Measurements from ENCODE around the gene CCR1. TPM values are rescaled to one million over a fixed set of nuclear protein-coding genes. Genes with fewer than 3 reads are reported as not detected.
"Not testable (repeated sequence)": the region's sequence is repeated elsewhere in the genome, so short reads cannot be mapped to it uniquely, and the experiment has no call there.

The CCR1 gene
- total RNA-seq, 1 donor from 2014 or later = 7.1 TPM

- intact Hi-C loops (cut with DNase I) = no loop called here
- H3K27ac ChIP-seq = no peak overlapping the region
- no peak for DNase-seq (ENCODE audit: extremely low spot score in 2 of 2)
- no peak overlapping the region for H3K4me3 ChIP-seq
- no peaks in the 10 kb centered on the region for H3K9me3 ChIP-seq
- H3K27me3 ChIP-seq = no peaks in the 10 kb centered on the region
- no peak for TF ChIP-seq POLR2AphosphoS5 (IDR thresholded peaks at IDR 0.05; ENCODE audit: insufficient read depth in 1 of 2, low read depth in 1 of 2)
- no peak for TF ChIP-seq POLR2A (IDR thresholded peaks at IDR 0.05)
- no peaks in the 10 kb centered on the region for H3K4me1 ChIP-seq
- no peaks in the 10 kb centered on the region for H3K36me3 ChIP-seq
These were observed 4.0 kb upstream of the CCR1 start for GRCh38 chr3:46212101-46212500.

- intact Hi-C loops (cut with DNase I) = no loop called here
These were observed 1.8 kb upstream of the CCR1 start for GRCh38 chr3:46209746-46210470.

DNA sequence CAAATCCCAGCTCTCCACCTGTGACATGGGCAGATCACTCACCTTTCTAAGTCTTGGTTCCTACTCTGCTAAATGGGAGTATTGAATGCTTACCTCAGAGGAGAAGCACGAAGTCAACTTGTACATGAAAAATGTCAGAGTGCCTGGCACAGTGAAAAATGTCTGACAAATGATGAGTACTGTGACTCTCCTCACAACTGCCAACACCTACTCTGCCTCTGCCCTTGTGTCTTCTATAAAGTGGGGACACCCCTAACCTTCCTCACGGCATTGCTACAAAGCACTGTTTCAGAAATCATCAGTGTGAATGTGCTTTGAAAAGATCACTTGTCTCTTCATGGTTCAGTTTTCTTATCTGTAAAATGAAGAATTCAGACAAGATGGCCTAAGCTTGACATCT lies 940 bp upstream of the CCR1 start:
- Histone ChIP-seq H3K27ac (no peak overlapping the region), H3K9me3 (no peaks in the 10 kb centered on the region), H3K4me1 (no peaks in the 10 kb centered on the region), H3K27me3 (no peaks in the 10 kb centered on the region), H3K4me3 (no peak overlapping the region), H3K36me3 (no peaks in the 10 kb centered on the region)
- intact Hi-C loops (cut with DNase I) = no loop called here
- no peak for TF ChIP-seq POLR2A (IDR thresholded peaks at IDR 0.05)
- TF ChIP-seq, protein P1, sequence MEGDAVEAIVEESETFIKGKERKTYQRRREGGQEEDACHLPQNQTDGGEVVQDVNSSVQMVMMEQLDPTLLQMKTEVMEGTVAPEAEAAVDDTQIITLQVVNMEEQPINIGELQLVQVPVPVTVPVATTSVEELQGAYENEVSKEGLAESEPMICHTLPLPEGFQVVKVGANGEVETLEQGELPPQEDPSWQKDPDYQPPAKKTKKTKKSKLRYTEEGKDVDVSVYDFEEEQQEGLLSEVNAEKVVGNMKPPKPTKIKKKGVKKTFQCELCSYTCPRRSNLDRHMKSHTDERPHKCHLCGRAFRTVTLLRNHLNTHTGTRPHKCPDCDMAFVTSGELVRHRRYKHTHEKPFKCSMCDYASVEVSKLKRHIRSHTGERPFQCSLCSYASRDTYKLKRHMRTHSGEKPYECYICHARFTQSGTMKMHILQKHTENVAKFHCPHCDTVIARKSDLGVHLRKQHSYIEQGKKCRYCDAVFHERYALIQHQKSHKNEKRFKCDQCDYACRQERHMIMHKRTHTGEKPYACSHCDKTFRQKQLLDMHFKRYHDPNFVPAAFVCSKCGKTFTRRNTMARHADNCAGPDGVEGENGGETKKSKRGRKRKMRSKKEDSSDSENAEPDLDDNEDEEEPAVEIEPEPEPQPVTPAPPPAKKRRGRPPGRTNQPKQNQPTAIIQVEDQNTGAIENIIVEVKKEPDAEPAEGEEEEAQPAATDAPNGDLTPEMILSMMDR (IDR thresholded peaks at IDR 0.05) = no peak
- no peak for TF ChIP-seq POLR2AphosphoS5 (IDR thresholded peaks at IDR 0.05; ENCODE audit: insufficient read depth in 1 of 2, low read depth in 1 of 2)
- no peak for DNase-seq (ENCODE audit: extremely low spot score in 2 of 2)

More at GRCh38 chr3:46209746-46210470, 1.8 kb upstream of the CCR1 start:
- TF ChIP-seq POLR2A (IDR thresholded peaks at IDR 0.05) = no peak
- no peak for TF ChIP-seq POLR2AphosphoS5 (IDR thresholded peaks at IDR 0.05; ENCODE audit: insufficient read depth in 1 of 2, low read depth in 1 of 2)
- TF ChIP-seq, protein P1 (IDR thresholded peaks at IDR 0.05) = no peak
- H3K4me1 ChIP-seq = no peaks in the 10 kb centered on the region
- H3K27me3 ChIP-seq = no peaks in the 10 kb centered on the region
- no peaks in the 10 kb centered on the region for H3K36me3 ChIP-seq
- H3K4me3 ChIP-seq = no peak overlapping the region
- no peaks in the 10 kb centered on the region for H3K9me3 ChIP-seq
- H3K27ac ChIP-seq = no peak overlapping the region
- DNase-seq (ENCODE audit: extremely low spot score in 2 of 2) = no peak

DNA sequence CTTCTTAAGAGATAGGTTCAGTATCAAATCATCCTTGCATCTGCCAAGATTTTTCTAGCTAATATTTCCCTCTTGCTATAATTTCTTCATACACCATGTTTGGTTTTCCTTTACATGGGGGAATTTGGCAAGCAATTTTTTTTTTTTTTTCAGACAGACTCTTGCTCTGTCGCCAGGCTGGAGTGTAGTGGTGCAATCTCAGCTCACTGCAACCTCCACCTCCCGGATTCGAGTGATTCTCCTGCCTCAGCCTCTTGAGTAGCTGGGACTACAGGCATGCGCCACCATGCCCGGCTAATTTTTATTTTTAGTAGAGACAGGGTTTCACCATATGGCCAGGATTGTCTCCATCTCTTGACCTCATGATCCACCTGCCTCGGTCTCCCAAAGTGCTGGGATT lies 599 bp downstream of the CCR1 start:
- H3K4me1 ChIP-seq; H3K27me3 ChIP-seq; DNase-seq (ENCODE audit: extremely low spot score in 2 of 2); H3K27ac ChIP-seq; H3K9me3 ChIP-seq; H3K4me3 ChIP-seq; intact Hi-C loops (cut with DNase I); H3K36me3 ChIP-seq: not testable (repeated sequence)

- no peaks in the 10 kb centered on the region for H3K4me1 ChIP-seq
- DNase-seq (ENCODE audit: extremely low spot score in 2 of 2) = no peak
- no peaks in the 10 kb centered on the region for H3K27me3 ChIP-seq
- no peaks in the 10 kb centered on the region for H3K36me3 ChIP-seq
- no peak overlapping the region for H3K27ac ChIP-seq
- H3K9me3 ChIP-seq = no peaks in the 10 kb centered on the region
- intact Hi-C loops (cut with DNase I) = no loop called here
- TF ChIP-seq POLR2A (IDR thresholded peaks at IDR 0.05) (no peak), POLR2AphosphoS5 (IDR thresholded peaks at IDR 0.05; ENCODE audit: insufficient read depth in 1 of 2, low read depth in 1 of 2) (no peak)
- TF ChIP-seq, protein P1 (IDR thresholded peaks at IDR 0.05) = no peak
- H3K4me3 ChIP-seq = no peak overlapping the region
These were observed 1.7 kb downstream of the CCR1 start for GRCh38 chr3:46206282-46207015.
